Karpas-422 (cell line): ENCODE results near the gene MIR17HG. TPM values are rescaled to one million over a fixed set of nuclear protein-coding genes. Genes with fewer than 3 reads are reported as not detected.
A peak's percentile ranks its signal among the peaks of the same experiment; 100 is the strongest.

Experiments used
- DNase-seq: peaks from one replicate; pipeline ENCODE4 v3.0.0-alpha.2; 2015
- H2AFZ ChIP-seq: fragments of 200-600 bp; sonication (generic); 2 replicates; pipeline ENCODE4 v1.6.1; 2014; ENCODE audit warnings: antibody characterized with exemption, low read length, mixed read lengths
- H3K27ac ChIP-seq: fragments of 200-600 bp; sonication (generic); 2 replicates; pipeline ENCODE4 v1.5.1; 2014; ENCODE audit warnings: mild to moderate bottlenecking, low read length, moderate library complexity
- H3K27me3 ChIP-seq: fragments of 200-600 bp; sonication (generic); 2 replicates; pipeline ENCODE4 v1.6.1; 2014; ENCODE audit warnings: low read length, mixed read lengths
- H3K36me3 ChIP-seq: fragments of 200-600 bp; sonication (generic); 2 replicates; pipeline ENCODE4 v1.6.1; 2014; ENCODE audit warnings: low read length, mixed read lengths; ENCODE audit not compliant: insufficient read depth
- H3K4me1 ChIP-seq: fragments of 200-600 bp; sonication (generic); 2 replicates; pipeline ENCODE4 v1.6.1; 2014; ENCODE audit warnings: mild to moderate bottlenecking, low read length, mixed read lengths
- H3K4me2 ChIP-seq: fragments of 200-600 bp; sonication (generic); 2 replicates; pipeline ENCODE4 v1.6.1; 2014; ENCODE audit warnings: low read length, low read depth, mild to moderate bottlenecking; ENCODE audit not compliant: poor library complexity, severe bottlenecking
- H3K4me3 ChIP-seq: fragments of 200-600 bp; sonication (generic); 2 replicates; pipeline ENCODE4 v1.5.1; 2014; ENCODE audit warnings: mild to moderate bottlenecking, antibody characterized with exemption, low read length, mixed read lengths
- H3K79me2 ChIP-seq: fragments of 200-600 bp; sonication (generic); 2 replicates; pipeline ENCODE4 v1.6.1; 2014; ENCODE audit warnings: mild to moderate bottlenecking, low read length, mixed read lengths
- H3K9ac ChIP-seq: fragments of 200-600 bp; sonication (generic); 2 replicates; pipeline ENCODE4 v1.6.0; 2014; ENCODE audit warnings: low read length
- H3K9me2 ChIP-seq: fragments of 200-600 bp; sonication (generic), shearing (Covaris generic); replicated peaks from 2 replicates; pipeline ENCODE4 v1.6.0; 2014; ENCODE audit warnings: mild to moderate bottlenecking, low read length, moderate library complexity; ENCODE audit not compliant: insufficient read depth
- H3K9me3 ChIP-seq: fragments of 300-700, 200-600 bp; sonication (generic); 2 replicates; pipeline ENCODE4 v1.6.1; 2014; ENCODE audit warnings: low read length, mixed read lengths
- H4K20me1 ChIP-seq: fragments of 200-600 bp; sonication (generic); 2 replicates; pipeline ENCODE4 v1.6.1; 2014; ENCODE audit warnings: mild to moderate bottlenecking, antibody characterized with exemption, low read length, low read depth; ENCODE audit not compliant: insufficient read depth
- total RNA-seq: library from RNA; depleted of rRNA; stranded (reverse); fragments of >200 nt; shearing (Covaris generic); gene quantifications from 2 replicates; pipeline ENCODE4 v1.2.3, GENCODE V29; 2014; ENCODE audit warnings: low replicate concordance

MIR17HG gene
- total RNA-seq, 1 experiment from 2014 or later, result 23.4 TPM

- H3K9me2 ChIP-seq, result no peaks in the 10 kb centered on the region
- H3K9me3 ChIP-seq, result no peaks in the 10 kb centered on the region
- no peaks in the 10 kb centered on the region for H3K36me3 ChIP-seq
- no peak overlapping the region for H3K4me3 ChIP-seq
- H3K79me2 ChIP-seq, result no peaks in the 10 kb centered on the region
- DNase-seq, result no peak
- H2AFZ ChIP-seq, result no peak overlapping the region
- no peaks in the 10 kb centered on the region for H4K20me1 ChIP-seq
- no peaks in the 10 kb centered on the region for H3K27me3 ChIP-seq
- H3K4me1 ChIP-seq, result no peaks in the 10 kb centered on the region
- H3K9ac ChIP-seq, result no peak overlapping the region
- H3K27ac ChIP-seq, result no peak overlapping the region
- H3K4me2 ChIP-seq, result no peak overlapping the region
Observed at GRCh38 chr13:91326146-91326545, 21.3 kb upstream of the MIR17HG start.

- H3K4me3 ChIP-seq, result no peak overlapping the region
- H3K4me2 ChIP-seq, result no peak overlapping the region
- H2AFZ ChIP-seq, result no peak overlapping the region
- H3K9me2 ChIP-seq, result no peaks in the 10 kb centered on the region
- H3K4me1 ChIP-seq, result no peaks in the 10 kb centered on the region
- H4K20me1 ChIP-seq, result no peaks in the 10 kb centered on the region
- no peaks in the 10 kb centered on the region for H3K36me3 ChIP-seq
- H3K27ac ChIP-seq, result no peak overlapping the region
- DNase-seq, result no peak
- no peaks in the 10 kb centered on the region for H3K9me3 ChIP-seq
- H3K79me2 ChIP-seq, result no peaks in the 10 kb centered on the region
- H3K9ac ChIP-seq, result no peak overlapping the region
- no peaks in the 10 kb centered on the region for H3K27me3 ChIP-seq
Observed at GRCh38 chr13:91328726-91329125, 18.8 kb upstream of the MIR17HG start.

GRCh38 chr13:91329733-91330132, 17.8 kb upstream of the MIR17HG start:
- H3K79me2 ChIP-seq, result no peaks in the 10 kb centered on the region
- no peak overlapping the region for H3K4me3 ChIP-seq
- no peaks in the 10 kb centered on the region for H3K36me3 ChIP-seq
- no peak for DNase-seq
- no peaks in the 10 kb centered on the region for H3K9me3 ChIP-seq
- no peak overlapping the region for H3K27ac ChIP-seq
- H3K9ac ChIP-seq, result no peak overlapping the region
- H3K27me3 ChIP-seq, result no peaks in the 10 kb centered on the region
- no peak overlapping the region for H2AFZ ChIP-seq
- no peaks in the 10 kb centered on the region for H3K4me1 ChIP-seq
- H4K20me1 ChIP-seq, result no peaks in the 10 kb centered on the region
- no peak overlapping the region for H3K4me2 ChIP-seq
- H3K9me2 ChIP-seq, result no peaks in the 10 kb centered on the region

GRCh38 chr13:91331047-91331915, 16.2 kb upstream of the MIR17HG start:
- H3K79me2 ChIP-seq, result no peaks in the 10 kb centered on the region
- H3K36me3 ChIP-seq, result no peaks in the 10 kb centered on the region
- no peak overlapping the region for H3K27ac ChIP-seq
- no peak overlapping the region for H3K9ac ChIP-seq
- H3K27me3 ChIP-seq, result no peaks in the 10 kb centered on the region
- no peak overlapping the region for H3K4me2 ChIP-seq
- H4K20me1 ChIP-seq, result no peaks in the 10 kb centered on the region
- no peaks in the 10 kb centered on the region for H3K9me3 ChIP-seq
- H3K9me2 ChIP-seq, result no peaks in the 10 kb centered on the region
- no peak for DNase-seq
- no peak overlapping the region for H3K4me3 ChIP-seq
- no peak overlapping the region for H2AFZ ChIP-seq
- no peaks in the 10 kb centered on the region for H3K4me1 ChIP-seq

- Histone ChIP-seq H3K4me3 (no peak overlapping the region), H3K9ac (no peak overlapping the region), H3K4me1 (peaks cover 32% of the 10 kb centered on the region), H4K20me1 (peaks cover 21% of the 10 kb centered on the region), H3K27ac (no peak overlapping the region), H2AFZ (no peak overlapping the region), H3K9me2 (no peaks in the 10 kb centered on the region), H3K9me3 (no peaks in the 10 kb centered on the region), H3K27me3 (no peaks in the 10 kb centered on the region), H3K4me2 (peak overlapping the region; percentile 86), H3K36me3 (peaks cover 21% of the 10 kb centered on the region), H3K79me2 (peaks cover 28% of the 10 kb centered on the region)
- DNase-seq, result no peak
Observed at GRCh38 chr13:91346062-91346461, 1.4 kb upstream of the MIR17HG start.

GRCh38 chr13:91346850-91347201, 661 bp upstream of the MIR17HG start:
- Histone ChIP-seq H3K27me3 (no peaks in the 10 kb centered on the region), H4K20me1 (peaks cover 29% of the 10 kb centered on the region), H3K9me2 (no peaks in the 10 kb centered on the region), H3K4me2 (peak overlapping the region; percentile 86), H3K79me2 (peaks cover 36% of the 10 kb centered on the region), H3K9me3 (no peaks in the 10 kb centered on the region), H3K27ac (no peak overlapping the region), H3K4me1 (peaks cover 39% of the 10 kb centered on the region), H2AFZ (peak overlapping the region; percentile 72), H3K4me3 (peak overlapping the region; percentile 79), H3K36me3 (peaks cover 29% of the 10 kb centered on the region), H3K9ac (peak overlapping the region; percentile 93)
- DNase-seq, result peak; percentile 71

- Histone ChIP-seq H3K4me1 (peaks cover 46% of the 10 kb centered on the region), H3K9ac (peak overlapping the region; percentile 93), H3K4me3 (peak overlapping the region; percentile 95), H3K79me2 (peaks cover 41% of the 10 kb centered on the region), H2AFZ (no peak overlapping the region), H3K27me3 (no peaks in the 10 kb centered on the region), H4K20me1 (peaks cover 41% of the 10 kb centered on the region), H3K9me2 (no peaks in the 10 kb centered on the region), H3K36me3 (peaks cover 42% of the 10 kb centered on the region), H3K9me3 (no peaks in the 10 kb centered on the region), H3K27ac (peak overlapping the region; percentile 79), H3K4me2 (peak overlapping the region; percentile 86)
- DNase-seq, result no peak
Observed at GRCh38 chr13:91347996-91348905, 764 bp downstream of the MIR17HG start.

GRCh38 chr13:91348906-91349435, 1.5 kb downstream of the MIR17HG start:
- H3K9ac ChIP-seq, result peak overlapping the region; percentile 85
- H3K4me1 ChIP-seq, result peaks cover 52% of the 10 kb centered on the region
- H3K9me3 ChIP-seq, result no peaks in the 10 kb centered on the region
- no peaks in the 10 kb centered on the region for H3K9me2 ChIP-seq
- peak; percentile 95 for DNase-seq
- H3K4me3 ChIP-seq, result peak overlapping the region; percentile 95
- peaks cover 41% of the 10 kb centered on the region for H3K79me2 ChIP-seq
- peaks cover 49% of the 10 kb centered on the region for H3K36me3 ChIP-seq
- peak overlapping the region; percentile 67 for H3K27ac ChIP-seq
- H3K27me3 ChIP-seq, result no peaks in the 10 kb centered on the region
- peaks cover 48% of the 10 kb centered on the region for H4K20me1 ChIP-seq
- H3K4me2 ChIP-seq, result peak overlapping the region; percentile 91
- no peak overlapping the region for H2AFZ ChIP-seq
